Liver (tissue), 9 donors: ENCODE measurements around the gene SOX18. TPM values are rescaled to one million over a fixed set of nuclear protein-coding genes. Genes with fewer than 3 reads are reported as not detected.

Source experiments
- DNase-seq: peaks from one replicate; pipeline ENCODE4 v3.0.0-alpha.2; 2017; ENCODE audit warnings: low spot score
- H3K27ac ChIP-seq, 2 donors: one replicate each; pipeline ENCODE4 v1.7.0; 2013; ENCODE audit warnings: inconsistent platforms in 2 of 2, low read length in 2 of 2, control low read depth in 1 of 2, low read depth in 1 of 2, mild to moderate bottlenecking in 1 of 2
- H3K27me3 ChIP-seq, 4 donors: one replicate each; pipeline versions ENCODE4 v1.6.1 to v1.7.0; 2013; ENCODE audit warnings: low read length in 3 of 4, inconsistent platforms in 1 of 4, mild to moderate bottlenecking in 1 of 4, moderate library complexity in 1 of 4; ENCODE audit not compliant: control insufficient read depth in 4 of 4, insufficient read depth in 4 of 4
- H3K36me3 ChIP-seq, 4 donors: one replicate each; pipeline versions ENCODE4 v1.6.1 to v1.7.0; 2013; ENCODE audit warnings: low read length in 3 of 4, mild to moderate bottlenecking in 3 of 4, low read depth in 1 of 4, moderate library complexity in 1 of 4; ENCODE audit not compliant: control insufficient read depth in 4 of 4, insufficient read depth in 3 of 4
- H3K4me1 ChIP-seq, 4 donors: one replicate each; pipeline versions ENCODE4 v1.6.1 to v1.7.0; 2013; ENCODE audit warnings: low read length in 3 of 4, mild to moderate bottlenecking in 3 of 4, moderate library complexity in 1 of 4; ENCODE audit not compliant: control insufficient read depth in 4 of 4, insufficient read depth in 4 of 4
- H3K4me3 ChIP-seq, 3 donors: one replicate each; pipeline versions ENCODE4 v1.6.1 to v1.7.0; 2013; ENCODE audit warnings: low read length in 3 of 3, control low read depth in 1 of 3, low read depth in 1 of 3, mild to moderate bottlenecking in 1 of 3
- H3K9ac ChIP-seq, 2 donors: one replicate each; pipeline ENCODE4 v1.7.0; 2013; ENCODE audit warnings: low read length in 2 of 2, mild to moderate bottlenecking in 2 of 2, moderate library complexity in 2 of 2, control low read depth in 1 of 2, low read depth in 1 of 2
- H3K9me3 ChIP-seq, 4 donors: one replicate each; pipeline versions ENCODE4 v1.6.1 to v1.7.0; 2013; ENCODE audit warnings: low read length in 3 of 4; ENCODE audit not compliant: control insufficient read depth in 4 of 4
- ATF3 ChIP-seq: IDR thresholded peaks from 2 replicates; pipeline ENCODE4 v1.6.1; 2016; ENCODE audit warnings: antibody characterized with exemption
- CTCF ChIP-seq: fragments of 150-350 bp; IDR thresholded peaks from 2 replicates; pipeline ENCODE4 v1.5.1; 2017; ENCODE audit warnings: improper control_type of control experiment, low read depth, low read length; ENCODE audit not compliant: missing input control
- EGR1 ChIP-seq, 2 donors: IDR thresholded peaks; 2 replicates each; pipeline ENCODE4 v1.6.1; 2016 to 2018; ENCODE audit warnings: antibody characterized with exemption in 2 of 2, low read depth in 2 of 2
- FOXA1 ChIP-seq: IDR thresholded peaks from 2 replicates; pipeline ENCODE4 v1.6.1; 2016; ENCODE audit warnings: antibody characterized with exemption
- FOXA2 ChIP-seq: IDR thresholded peaks from 2 replicates; pipeline ENCODE4 v1.6.1; 2016; ENCODE audit warnings: antibody characterized with exemption
- GABPA ChIP-seq, 2 donors: IDR thresholded peaks in 1 of 2; conservative IDR thresholded peaks in 1 of 2; 2 replicates each; pipeline ENCODE4 v1.6.1; 2016; ENCODE audit warnings: antibody characterized with exemption in 2 of 2, mild to moderate bottlenecking in 1 of 2, moderate library complexity in 1 of 2
- HNF4A ChIP-seq, 2 donors: conservative IDR thresholded peaks; 2 replicates each; pipeline ENCODE4 v1.6.1; 2016; ENCODE audit warnings: antibody characterized with exemption in 2 of 2, mild to moderate bottlenecking in 2 of 2
- HNF4G ChIP-seq: IDR thresholded peaks from 2 replicates; pipeline ENCODE4 v1.6.1; 2016; ENCODE audit warnings: antibody characterized with exemption
- JUND ChIP-seq, 2 donors: IDR thresholded peaks; 2 replicates each; pipeline ENCODE4 v1.6.1; 2016; ENCODE audit warnings: antibody characterized with exemption in 2 of 2
- NR2F2 ChIP-seq: IDR thresholded peaks from 2 replicates; pipeline ENCODE4 v1.6.1; 2016; ENCODE audit warnings: antibody characterized with exemption
- RAD21 ChIP-seq, 2 donors: IDR thresholded peaks; 2 replicates each; pipeline ENCODE4 v1.6.1; 2016; ENCODE audit warnings: antibody characterized with exemption in 2 of 2, mild to moderate bottlenecking in 2 of 2
- RXRA ChIP-seq, 2 donors: IDR thresholded peaks; 2 replicates each; pipeline ENCODE4 v1.6.1; 2017 to 2018; ENCODE audit warnings: antibody characterized with exemption in 2 of 2, mild to moderate bottlenecking in 1 of 2
- SP1 ChIP-seq: IDR thresholded peaks from 2 replicates; pipeline ENCODE4 v1.6.1; 2018; ENCODE audit warnings: antibody characterized with exemption, mild to moderate bottlenecking
- TAF1 ChIP-seq: conservative IDR thresholded peaks from 2 replicates; pipeline ENCODE4 v1.6.1; 2016; ENCODE audit warnings: antibody characterized with exemption, mild to moderate bottlenecking
- YY1 ChIP-seq: IDR thresholded peaks from 2 replicates; pipeline ENCODE4 v1.6.1; 2016; ENCODE audit warnings: antibody characterized with exemption, mild to moderate bottlenecking
- ZBTB33 ChIP-seq: IDR thresholded peaks from 2 replicates; pipeline ENCODE4 v1.6.1; 2016; ENCODE audit warnings: antibody characterized with exemption
- WGBS: extraction: QIAGEN DNeasy Blood & Tissue Kit; methylation state at CpG from one replicate; pipeline ENCODE4 v1.1.7; 2013; 5-methylcytosine and 5-hydroxymethylcytosine counted together
- polyA plus RNA-seq, 2 donors: library from polyadenylated mRNA; stranded (reverse) in 1 of 2; unstranded in 1 of 2; fragments of 200-250 nt in 1 of 2; fragments of >200 nt in 1 of 2; fragmentation: Nextera tagmentation in 1 of 2; extraction: Ambion mirVana in 1 of 2; gene quantifications; one replicate each; pipeline versions ENCODE4 v1.2.1 to v1.2.3, GENCODE V29; 2013 to 2015
- total RNA-seq, 2 donors: library from RNA; depleted of rRNA; stranded (reverse); fragments of >200 nt; gene quantifications; one replicate each; pipeline ENCODE4 v1.2.3, GENCODE V29; 2014
- TF ChIP-seq, protein P1 (sequence below): IDR thresholded peaks from 2 replicates; pipeline ENCODE4 v1.6.1; 2016; ENCODE audit warnings: antibody characterized with exemption, mild to moderate bottlenecking
- TF ChIP-seq, protein P2 (sequence below): IDR thresholded peaks from 2 replicates; pipeline ENCODE4 v1.6.1; 2016; ENCODE audit warnings: antibody characterized with exemption
- donor health status: healthy.
- donor health status: healthy.
- donor health status: healthy.
- donor health status: healthy.
- donor health status: healthy.

Gene SOX18
- total and polyA plus RNA-seq, 4 donors, result 1.1 to 5.8 (median 2.6) TPM

DNA sequence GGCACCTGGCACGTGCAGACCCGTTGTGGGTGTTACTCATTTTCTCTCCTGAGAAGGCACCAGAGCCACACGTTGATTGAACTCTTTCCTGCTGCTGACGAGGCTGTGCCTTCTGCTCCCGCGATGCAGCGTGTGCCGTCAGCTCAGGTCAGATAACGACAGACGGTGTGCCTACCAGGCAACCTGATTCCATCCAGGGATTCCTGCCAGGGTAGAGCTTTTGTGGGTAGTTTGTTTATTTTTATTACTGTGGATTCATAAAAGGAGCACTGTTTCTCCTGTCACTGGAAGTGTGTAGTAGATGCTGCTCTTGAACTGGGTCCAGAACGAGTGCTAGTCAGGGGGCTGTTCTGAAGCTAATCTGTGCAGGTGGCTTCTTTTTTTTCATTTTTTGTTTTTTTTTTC is 47.8 kb downstream of the SOX18 start:
- TF ChIP-seq HNF4G (no peak), RXRA (IDR thresholded peaks at IDR 0.05) (no peak), RAD21 (IDR thresholded peaks at IDR 0.05) (no peak), EGR1 (IDR thresholded peaks at IDR 0.05; ENCODE audit: low read depth in 2 of 2) (no peak), FOXA1 (no peak), TAF1 (no peak), SP1 (no peak), CTCF (no peak), NR2F2 (no peak), JUND (IDR thresholded peaks at IDR 0.05) (no peak), ZBTB33 (no peak), FOXA2 (no peak), GABPA (IDR thresholded peaks at IDR 0.05 in 1 of 2, conservative IDR thresholded peaks at IDR 0.05 in 1 of 2) (no peak), YY1 (no peak), ATF3 (no peak), HNF4A (conservative IDR thresholded peaks at IDR 0.05) (no peak)
- TF ChIP-seq, protein P1, sequence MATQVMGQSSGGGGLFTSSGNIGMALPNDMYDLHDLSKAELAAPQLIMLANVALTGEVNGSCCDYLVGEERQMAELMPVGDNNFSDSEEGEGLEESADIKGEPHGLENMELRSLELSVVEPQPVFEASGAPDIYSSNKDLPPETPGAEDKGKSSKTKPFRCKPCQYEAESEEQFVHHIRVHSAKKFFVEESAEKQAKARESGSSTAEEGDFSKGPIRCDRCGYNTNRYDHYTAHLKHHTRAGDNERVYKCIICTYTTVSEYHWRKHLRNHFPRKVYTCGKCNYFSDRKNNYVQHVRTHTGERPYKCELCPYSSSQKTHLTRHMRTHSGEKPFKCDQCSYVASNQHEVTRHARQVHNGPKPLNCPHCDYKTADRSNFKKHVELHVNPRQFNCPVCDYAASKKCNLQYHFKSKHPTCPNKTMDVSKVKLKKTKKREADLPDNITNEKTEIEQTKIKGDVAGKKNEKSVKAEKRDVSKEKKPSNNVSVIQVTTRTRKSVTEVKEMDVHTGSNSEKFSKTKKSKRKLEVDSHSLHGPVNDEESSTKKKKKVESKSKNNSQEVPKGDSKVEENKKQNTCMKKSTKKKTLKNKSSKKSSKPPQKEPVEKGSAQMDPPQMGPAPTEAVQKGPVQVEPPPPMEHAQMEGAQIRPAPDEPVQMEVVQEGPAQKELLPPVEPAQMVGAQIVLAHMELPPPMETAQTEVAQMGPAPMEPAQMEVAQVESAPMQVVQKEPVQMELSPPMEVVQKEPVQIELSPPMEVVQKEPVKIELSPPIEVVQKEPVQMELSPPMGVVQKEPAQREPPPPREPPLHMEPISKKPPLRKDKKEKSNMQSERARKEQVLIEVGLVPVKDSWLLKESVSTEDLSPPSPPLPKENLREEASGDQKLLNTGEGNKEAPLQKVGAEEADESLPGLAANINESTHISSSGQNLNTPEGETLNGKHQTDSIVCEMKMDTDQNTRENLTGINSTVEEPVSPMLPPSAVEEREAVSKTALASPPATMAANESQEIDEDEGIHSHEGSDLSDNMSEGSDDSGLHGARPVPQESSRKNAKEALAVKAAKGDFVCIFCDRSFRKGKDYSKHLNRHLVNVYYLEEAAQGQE, result no peak
- TF ChIP-seq, protein P2, sequence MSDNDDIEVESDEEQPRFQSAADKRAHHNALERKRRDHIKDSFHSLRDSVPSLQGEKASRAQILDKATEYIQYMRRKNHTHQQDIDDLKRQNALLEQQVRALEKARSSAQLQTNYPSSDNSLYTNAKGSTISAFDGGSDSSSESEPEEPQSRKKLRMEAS, result no peak
- Histone ChIP-seq H3K9ac (no peak overlapping the region), H3K4me1 (no peaks in the 10 kb centered on the region), H3K4me3 (no peak overlapping the region), H3K9me3 (no peaks in the 10 kb centered on the region), H3K27ac (no peak overlapping the region), H3K36me3 (peaks cover 25 to 74% (median 51%) of the 10 kb centered on the region in 4 donors), H3K27me3 (no peaks in the 10 kb centered on the region)
- no peak for DNase-seq
- WGBS, result 62% methylated on average over 11 of the region's 11 CpGs
